ENCODE data around the gene TGFBR3. TPM values are rescaled to one million over a fixed set of nuclear protein-coding genes. Genes with fewer than 3 reads are reported as not detected.

The TGFBR3 gene
- total and polyA plus RNA-seq, 2 of the 8 experiments (the other 6 are each of a cell fraction or from before 2014, with no cell fraction given), result 2.0 to 6.1 TPM

GRCh38 chr1:91757763-91758460 lies 128.0 kb downstream of the TGFBR3 start (continued):
- TF ChIP-seq CTBP2 (IDR thresholded peaks at IDR 0.05; ENCODE audit: borderline replicate concordance, insufficient read depth, insufficient read length, low read length), result no peak
- TF ChIP-seq SP2 (IDR thresholded peaks at IDR 0.05; ENCODE audit: low read length), result no peak
- TF ChIP-seq CBX5 (IDR thresholded peaks at IDR 0.05; ENCODE audit: low read depth, low read length), result no peak

Data from H1 (cell line).